SKM-1 treated with dmso at 0.1 percent for 144 hours (cell line): ENCODE data around the gene C11orf54.
"Not testable (repeated sequence)": the region's sequence is repeated elsewhere in the genome, so short reads cannot be mapped to it uniquely, and the experiment has no call there.

Experiments
- DNase-seq: peaks from one replicate; lab custom pipeline; 2025; ENCODE audit not compliant: unreplicated experiment; lab: John Stamatoyannopoulos, UW

C11orf54 gene

GRCh38 chr11:93734427-93735222, 6.8 kb upstream of the C11orf54 start:
- DNase-seq, result no peak

- DNase-seq, result no peak
Observed at GRCh38 chr11:93735627-93736026, 5.8 kb upstream of the C11orf54 start.

- no peak for DNase-seq
Observed at GRCh38 chr11:93736129-93736528, 5.3 kb upstream of the C11orf54 start.

GRCh38 chr11:93737904-93738612, 3.4 kb upstream of the C11orf54 start:
- DNase-seq, result no peak

GRCh38 chr11:93738647-93739081, 2.8 kb upstream of the C11orf54 start:
- DNase-seq, result no peak

- DNase-seq, result no peak
Observed at GRCh38 chr11:93740031-93740729, 1.3 kb upstream of the C11orf54 start.

- peak; percentile 47 for DNase-seq
Observed at GRCh38 chr11:93740730-93741093, 760 bp upstream of the C11orf54 start.

- peak; percentile 45 for DNase-seq
Observed at GRCh38 chr11:93741882-93742226, 382 bp downstream of the C11orf54 start.

GRCh38 chr11:93743291-93743690, 1.8 kb downstream of the C11orf54 start:
- DNase-seq, result no peak

- no peak for DNase-seq
Observed at GRCh38 chr11:93744669-93745004, 3.2 kb downstream of the C11orf54 start.

- not testable (repeated sequence) for DNase-seq
Observed at GRCh38 chr11:93745005-93745755, 3.7 kb downstream of the C11orf54 start.

- DNase-seq, result no peak
Observed at GRCh38 chr11:93746101-93746500, 4.6 kb downstream of the C11orf54 start.

- no peak for DNase-seq
Observed at GRCh38 chr11:93747122-93747521, 5.7 kb downstream of the C11orf54 start.

- DNase-seq, result no peak
Observed at GRCh38 chr11:93751001-93751400, 9.5 kb downstream of the C11orf54 start.

- DNase-seq, result no peak
Observed at GRCh38 chr11:93753241-93753640, 11.8 kb downstream of the C11orf54 start.

GRCh38 chr11:93756748-93757147, 15.3 kb downstream of the C11orf54 start:
- DNase-seq, result no peak

- no peak for DNase-seq
Observed at GRCh38 chr11:93757301-93757700, 15.8 kb downstream of the C11orf54 start.

- DNase-seq, result no peak
Observed at GRCh38 chr11:93757924-93758865, 16.7 kb downstream of the C11orf54 start.

- DNase-seq, result not testable (repeated sequence)
Observed at GRCh38 chr11:93759123-93759522, 17.7 kb downstream of the C11orf54 start.

- DNase-seq, result no peak
Observed at GRCh38 chr11:93761910-93762309, 20.4 kb downstream of the C11orf54 start.
